H1 (cell line): Measurements from ENCODE around the gene RFK. TPM values are rescaled to one million over a fixed set of nuclear protein-coding genes. Genes with fewer than 3 reads are reported as not detected.

Experiments used
- CTCF ChIA-PET: fragments of 300-600 bp; sonication (Branson Sonifier 250); formaldehyde crosslinking; loops from one replicate; lab custom pipeline; 2021; ENCODE audit not compliant: partially characterized antibody; lab: Charles Lee
- POLR2A ChIA-PET: fragments of 300-600 bp; sonication (Branson Sonifier 250); formaldehyde crosslinking; loops from one replicate; lab custom pipeline; 2021; ENCODE audit warnings: inconsistent platforms; ENCODE audit not compliant: partially characterized antibody; lab: Charles Lee
- DNase-seq, 2 experiments: peaks; one replicate each; pipeline versions ENCODE4 v3.0.0 to v3.0.0-alpha.2; 2010 to 2022; ENCODE audit warnings: low spot score in 2 of 2, low read depth in 1 of 2, mixed read lengths in 1 of 2
- FAIRE-seq: peaks from 2 replicates; lab custom pipeline; 2011; peaks lifted over from hg19 to GRCh38; lab: Jason Lieb, UNC
- H2AFZ ChIP-seq: 2 replicates; pipeline ENCODE4 v1.8.1; 2012; ENCODE audit warnings: low read length, inconsistent platforms
- H2AK5ac ChIP-seq: 2 replicates; pipeline ENCODE4 v1.6.1; 2013; ENCODE audit warnings: low read depth, low read length
- H2BK120ac ChIP-seq: replicated peaks from 2 replicates; pipeline ENCODE3; 2013; ENCODE audit warnings: low read depth, low read length, inconsistent platforms
- H2BK12ac ChIP-seq: 2 replicates; pipeline ENCODE4 v1.6.1; 2013; ENCODE audit warnings: low read depth, low read length
- H2BK15ac ChIP-seq: 2 replicates; pipeline ENCODE4 v1.6.1; 2013; ENCODE audit warnings: low read length
- H2BK20ac ChIP-seq: 2 replicates; pipeline ENCODE4 v1.6.1; 2013; ENCODE audit warnings: low read length
- H2BK5ac ChIP-seq: 2 replicates; pipeline ENCODE4 v1.6.1; 2013; ENCODE audit warnings: low read depth, low read length
- H3K14ac ChIP-seq: 2 replicates; pipeline ENCODE4 v1.6.1; 2013; ENCODE audit warnings: inconsistent platforms; ENCODE audit not compliant: insufficient read length
- H3K18ac ChIP-seq: 2 replicates; pipeline ENCODE4 v1.6.1; 2013; ENCODE audit warnings: low read length; ENCODE audit errors: extremely low read depth
- H3K23ac ChIP-seq: 2 replicates; pipeline ENCODE4 v1.6.1; 2013; ENCODE audit warnings: inconsistent platforms; ENCODE audit not compliant: insufficient read length
- H3K23me2 ChIP-seq: 2 replicates; pipeline ENCODE4 v1.6.1; 2013; ENCODE audit warnings: low read depth, low read length
- H3K27ac ChIP-seq: 2 replicates; pipeline ENCODE4 v1.6.1; 2011; ENCODE audit warnings: low read depth, low read length, inconsistent platforms
- H3K27me3 ChIP-seq, 4 experiments: replicated peaks in 1 of 4; 1 replicate in 1 of 4; 2 replicates in 3 of 4; pipeline versions ENCODE4 v1.6.1 to v1.8.1; 2011 to 2013; ENCODE audit warnings: low read length in 3 of 4, mild to moderate bottlenecking in 3 of 4, inconsistent platforms in 2 of 4, mixed read lengths in 2 of 4, moderate library complexity in 1 of 4; ENCODE audit not compliant: control insufficient read depth in 3 of 4, insufficient read depth in 3 of 4; ENCODE audit errors: extremely low read depth in 1 of 4
- H3K36me3 ChIP-seq, 4 experiments: 2 replicates each; pipeline versions ENCODE4 v1.6.1 to v1.8.1; 2011 to 2013; ENCODE audit warnings: mild to moderate bottlenecking in 4 of 4, low read length in 3 of 4, moderate library complexity in 2 of 4, control low read depth in 1 of 4, inconsistent platforms in 1 of 4; ENCODE audit not compliant: insufficient read depth in 4 of 4, control insufficient read depth in 2 of 4
- H3K4ac ChIP-seq: replicated peaks from 2 replicates; pipeline ENCODE3; 2013; ENCODE audit warnings: low read length, low read depth, mixed read lengths, inconsistent platforms; ENCODE audit not compliant: insufficient read length
- H3K4me1 ChIP-seq, 4 experiments: replicated peaks in 1 of 4; 1 replicate in 1 of 4; 2 replicates in 3 of 4; pipeline versions ENCODE4 v1.6.1 to v1.8.1; 2011 to 2013; ENCODE audit warnings: low read length in 3 of 4, inconsistent platforms in 2 of 4, mixed read lengths in 1 of 4; ENCODE audit not compliant: insufficient read depth in 4 of 4, control insufficient read depth in 3 of 4
- H3K4me2 ChIP-seq, 2 experiments: 2 replicates each; pipeline versions ENCODE4 v1.6.1 to v1.8.1; 2011 to 2013; ENCODE audit warnings: low read depth in 2 of 2, low read length in 2 of 2, control low read depth in 1 of 2, inconsistent platforms in 1 of 2, mild to moderate bottlenecking in 1 of 2; ENCODE audit not compliant: insufficient read depth in 1 of 2
- H3K4me3 ChIP-seq, 4 experiments: fragments of 200-600, 300-600 bp in 1 of 4; sonication (generic), shearing (Covaris generic), sonication (Bioruptor Twin) in 1 of 4; 2 replicates each; pipeline versions ENCODE4 v1.5.1 to v1.8.1; 2011 to 2016; ENCODE audit warnings: low read length in 4 of 4, low read depth in 3 of 4, control low read depth in 2 of 4, inconsistent platforms in 2 of 4, mild to moderate bottlenecking in 2 of 4, mixed read lengths in 1 of 4, moderate library complexity in 1 of 4; ENCODE audit not compliant: insufficient read depth in 2 of 4; ENCODE audit errors: extremely low read depth in 1 of 4
- H3K56ac ChIP-seq: replicated peaks from 2 replicates; pipeline ENCODE3; 2013; ENCODE audit warnings: low read depth, mild to moderate bottlenecking, mixed read lengths, low read length, inconsistent platforms; ENCODE audit not compliant: insufficient read length
- H3K79me1 ChIP-seq: 2 replicates; pipeline ENCODE4 v1.6.1; 2013; ENCODE audit warnings: low read depth, low read length, control low read depth
- H3K79me2 ChIP-seq, 2 experiments: 2 replicates each; pipeline versions ENCODE4 v1.6.1 to v1.8.1; 2012 to 2013; ENCODE audit warnings: low read length in 2 of 2, mild to moderate bottlenecking in 2 of 2, inconsistent platforms in 1 of 2; ENCODE audit not compliant: insufficient read depth in 2 of 2, control insufficient read depth in 1 of 2
- H3K9ac ChIP-seq, 4 experiments: replicated peaks in 1 of 4; 1 replicate in 1 of 4; 2 replicates in 3 of 4; pipeline versions ENCODE4 v1.6.1 to v1.8.1; 2011 to 2013; ENCODE audit warnings: low read depth in 3 of 4, low read length in 3 of 4, control low read depth in 2 of 4, mild to moderate bottlenecking in 2 of 4, moderate library complexity in 2 of 4, inconsistent platforms in 1 of 4; ENCODE audit errors: extremely low read depth in 1 of 4
- H3K9me3 ChIP-seq, 2 experiments: 2 replicates each; pipeline versions ENCODE4 v1.6.1 to v1.8.1; 2012 to 2013; ENCODE audit warnings: mild to moderate bottlenecking in 2 of 2, moderate library complexity in 2 of 2, control low read depth in 1 of 2, inconsistent platforms in 1 of 2, low read depth in 1 of 2, low read length in 1 of 2, mixed read lengths in 1 of 2; ENCODE audit not compliant: insufficient read depth in 2 of 2
- H4K20me1 ChIP-seq, 2 experiments: replicated peaks in 1 of 2; 2 replicates each; pipeline versions ENCODE3 to v1.8.1; 2011 to 2013; ENCODE audit warnings: inconsistent platforms in 2 of 2, low read length in 2 of 2, mild to moderate bottlenecking in 1 of 2; ENCODE audit not compliant: insufficient read depth in 2 of 2, control insufficient read depth in 1 of 2
- H4K5ac ChIP-seq: 2 replicates; pipeline ENCODE4 v1.6.1; 2013; ENCODE audit warnings: low read length, low read depth, mixed read lengths, inconsistent platforms; ENCODE audit not compliant: insufficient read length
- H4K8ac ChIP-seq: 2 replicates; pipeline ENCODE4 v1.8.0; 2013; ENCODE audit warnings: mild to moderate bottlenecking, moderate library complexity, low read length, inconsistent platforms; ENCODE audit not compliant: insufficient read depth; ENCODE audit errors: extremely low read depth
- H4K91ac ChIP-seq: replicated peaks from 2 replicates; pipeline ENCODE3; 2013; ENCODE audit warnings: low read length, mixed read lengths, inconsistent platforms; ENCODE audit not compliant: insufficient read length
- NANOG ChIP-seq: IDR thresholded peaks from 2 replicates; pipeline ENCODE4 v1.6.1; 2011; ENCODE audit warnings: low read length, low read depth, mild to moderate bottlenecking, inconsistent platforms; ENCODE audit not compliant: insufficient read depth, poor library complexity, severe bottlenecking
- RFX5 ChIP-seq: IDR thresholded peaks from 2 replicates; pipeline ENCODE4 v1.6.1; 2011; ENCODE audit warnings: low read depth, low read length, improper control_type of control experiment, borderline replicate concordance
- SIN3A ChIP-seq, 2 experiments: IDR thresholded peaks in 1 of 2; conservative IDR thresholded peaks in 1 of 2; 2 replicates each; pipeline ENCODE4 v1.6.1; 2011 to 2012; ENCODE audit warnings: low read length in 2 of 2, improper control_type of control experiment in 1 of 2, low read depth in 1 of 2, mild to moderate bottlenecking in 1 of 2
- WGBS, 2 experiments: shearing (Covaris generic) in 1 of 2; methylation state at CpG; one replicate each; pipeline versions ENCODE4 v1.1.6 to v1.1.7; 2013 to 2015; ENCODE audit warnings: low lambda C conversion rate in 2 of 2, mixed read lengths in 2 of 2, inconsistent platforms in 1 of 2, low coverage in 1 of 2, missing lambda C conversion rate in 1 of 2; ENCODE audit not compliant: insufficient replicate concordance in 2 of 2, insufficient coverage in 1 of 2, insufficient read length in 1 of 2; ENCODE audit errors: extremely low coverage in 1 of 2, missing lambda C conversion rate in 1 of 2; 5-methylcytosine and 5-hydroxymethylcytosine counted together
- polyA plus RNA-seq, 7 experiments: library from polyadenylated mRNA; depleted of rRNA in 3 of 7; stranded (reverse) in 5 of 7; unstranded in 2 of 7; fragments of >200 nt in 5 of 7; fragments of 200-250 nt in 2 of 7; gene quantifications; 1 replicate in 5 of 7; 2 replicates in 1 of 7; 4 replicates in 1 of 7; pipeline versions ENCODE4 v1.2.1 to v1.2.3, GENCODE V29; 2011 to 2013; ENCODE audit warnings: missing spikeins in 2 of 7, mixed read lengths in 2 of 7
- total RNA-seq: library from RNA; stranded (reverse); fragmentation: NEBNext Ultra II Directional; extraction: Animal tissue kit (Norgen Biotek cat#: 25700); gene quantifications from 2 replicates; pipeline ENCODE4 v1.2.1, GENCODE V29; 2021

The RFK gene
- total and polyA plus RNA-seq, 2 of the 8 experiments (the other 6 are each of a cell fraction or from before 2014, with no cell fraction given) = 4.3 to 10.6 TPM

DNA sequence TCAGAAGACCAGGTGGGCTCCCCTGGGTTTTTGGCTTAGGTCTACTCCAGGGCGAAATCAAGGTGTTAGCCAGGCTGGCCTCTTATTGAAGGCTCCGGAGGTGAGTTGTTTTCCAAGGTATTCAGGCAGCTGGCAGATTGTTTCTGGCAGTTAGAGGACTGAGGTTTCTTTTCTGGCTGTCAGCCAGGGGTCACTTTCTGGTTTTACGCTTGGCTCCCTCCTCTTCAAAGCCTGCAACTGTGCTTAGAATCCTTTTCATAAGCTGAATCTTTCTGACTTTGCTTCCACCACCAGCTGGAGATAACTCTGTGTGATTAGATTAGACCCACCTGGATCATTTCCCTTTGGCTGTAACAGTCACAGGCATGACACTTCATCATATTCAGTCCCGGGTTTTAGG lies 24.6 kb downstream of the RFK start:
- Histone ChIP-seq H3K27ac (no peak overlapping the region), H2BK15ac (no peak overlapping the region), H2BK5ac (no peak overlapping the region), H2BK120ac (no peak overlapping the region), H3K23ac (no peak overlapping the region), H3K4me1 (0 out of 7 replicates have a peak, but pooled peaks cover 0 to 2% (median 0%) of the 10 kb centered on the region in 4 experiments), H3K9ac (no peak overlapping the region), H3K27me3 (no peaks in the 10 kb centered on the region), H2AK5ac (no peak overlapping the region), H2BK20ac (no peak overlapping the region), H4K5ac (no peak overlapping the region), H3K9me3 (no peaks in the 10 kb centered on the region), H3K4ac (no peak overlapping the region), H2AFZ (no peak overlapping the region), H3K14ac (no peak overlapping the region), H3K23me2 (no peaks in the 10 kb centered on the region), H3K4me2 (no peak overlapping the region), H3K56ac (no peak overlapping the region), H3K36me3 (no peaks in the 10 kb centered on the region), H4K8ac (no peak overlapping the region), H4K91ac (no peak overlapping the region), H3K79me1 (no peaks in the 10 kb centered on the region), H3K4me3 (no peak overlapping the region), H3K18ac (no peak overlapping the region), H4K20me1 (no peaks in the 10 kb centered on the region), H2BK12ac (no peak overlapping the region), H3K79me2 (no peaks in the 10 kb centered on the region)
- DNase-seq = no peak
- ChIA-PET POLR2A (no interaction called here), CTCF (interaction anchor here (0.5 to 1.4 kb wide), 8 partner anchors 8 to 1168 kb away, joined by 3 to 5 read pairs (median 4); partner anchors contain the start of gene RFK)
- 89% methylated on average over 4 of the region's 4 CpGs; no CpG with 5 or more reads in 1 of the 2 experiments for WGBS, 2 experiments
- no peak for TF ChIP-seq SIN3A (conservative IDR thresholded peaks at IDR 0.05 in 1 of 2, IDR thresholded peaks at IDR 0.05 in 1 of 2; ENCODE audit: low read depth in 1 of 2, low read length in 2 of 2)
- TF ChIP-seq NANOG = no peak
- no peak for TF ChIP-seq RFX5
- no peak for FAIRE-seq
